ENCODE measurements around the gene SMARCB1. TPM values are rescaled to one million over a fixed set of nuclear protein-coding genes. Genes with fewer than 3 reads are reported as not detected.

Gene SMARCB1
- total and polyA plus RNA-seq, 2 donors (not counting 1 experiment from before 2014, with no cell fraction given): 179 to 190 TPM

DNA sequence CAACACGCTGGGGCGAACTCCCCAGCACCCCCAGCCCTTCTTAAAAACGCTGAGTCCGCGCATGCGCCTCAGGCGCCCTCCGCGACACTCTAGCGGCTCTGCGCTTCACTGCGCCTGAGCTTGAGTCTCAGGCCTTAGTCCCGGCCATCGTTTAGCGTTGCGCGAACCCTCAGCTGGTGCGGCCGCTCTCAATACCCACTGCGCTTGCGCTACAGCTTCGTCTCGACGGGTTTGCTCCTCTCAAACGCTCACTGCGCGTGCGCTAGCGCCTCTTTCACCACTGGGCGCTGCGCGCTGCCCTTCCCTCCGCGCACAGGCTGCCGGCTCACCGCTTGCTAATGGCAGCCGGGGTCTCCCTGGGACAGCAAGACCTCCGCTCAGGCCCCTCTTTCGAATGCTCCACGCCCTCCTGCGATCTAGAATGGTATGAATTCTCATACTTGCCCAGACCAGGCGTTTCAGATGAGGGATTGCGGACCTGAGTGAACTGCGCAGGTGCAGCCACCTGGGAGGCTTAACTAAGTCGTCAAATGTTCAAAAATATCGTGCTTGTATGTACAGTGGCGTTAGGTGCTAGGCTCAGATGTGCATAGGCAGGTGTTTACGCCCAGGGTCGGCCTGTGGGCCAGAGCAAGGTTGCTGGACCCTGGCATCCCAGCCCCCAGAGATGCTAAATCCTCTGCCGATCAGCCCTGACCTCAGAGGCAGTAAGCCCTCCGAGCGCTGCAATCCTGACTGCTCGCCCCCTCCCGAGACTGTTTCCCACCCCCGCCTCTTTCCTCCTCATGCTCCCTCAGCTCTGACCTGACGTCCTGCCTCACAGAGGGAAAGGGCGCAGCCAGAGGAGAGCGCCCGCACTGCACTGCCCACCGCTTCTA lies 71.1 kb downstream of the SMARCB1 start, which contains the start of gene SLC2A11:
SLC2A11 (plus strand) TSS at position 270 of the 878 bp plus-strand sequence; CDS start at position 395, 125 bp downstream.
- H3K4me2 ChIP-seq (replicated peaks; ENCODE audit: low read depth, low read length, poor library complexity, severe bottlenecking): peak within 1 kb of the TSS; percentile 95
- Mint-ChIP-seq H3K27me3 (no peaks in the 10 kb centered on the region), H3K27ac (peak within 1 kb of the TSS; percentile 99), H3K4me3 (peak within 1 kb of the TSS; percentile 95), H3K9me3 (ENCODE audit: insufficient read depth) (no peaks in the 10 kb centered on the region), H3K4me1 (peaks cover 26% of the 10 kb centered on the region)
- H2AFZ ChIP-seq (ENCODE audit: insufficient read depth, low read depth, low read length, poor library complexity, severe bottlenecking): peak within 1 kb of the TSS; percentile 99
- POLR2A ChIA-PET: interaction anchor here (0.6 to 2.3 kb wide), 29 partner anchors 8 to 595 kb away, joined by 3 to 50 read pairs (median 6); partner anchors contain the start of genes CHCHD10, DERL3, MIF and MMP11
- no peaks in the 10 kb centered on the region for H4K20me1 ChIP-seq (ENCODE audit: control insufficient read depth, insufficient read depth, low read length, poor library complexity, severe bottlenecking)
- no peaks in the 10 kb centered on the region for H3K27me3 ChIP-seq (replicated peaks in 1 of 4; ENCODE audit: control extremely low read depth in 1 of 4, control insufficient read depth in 3 of 4, insufficient read depth in 4 of 4, low read length in 3 of 4)
- no peaks in the 10 kb centered on the region for H3K9me3 ChIP-seq (ENCODE audit: control extremely low read depth in 1 of 3, control insufficient read depth in 2 of 3, insufficient read depth in 1 of 3, low read length in 2 of 3)
- TF ChIP-seq, protein P1, sequence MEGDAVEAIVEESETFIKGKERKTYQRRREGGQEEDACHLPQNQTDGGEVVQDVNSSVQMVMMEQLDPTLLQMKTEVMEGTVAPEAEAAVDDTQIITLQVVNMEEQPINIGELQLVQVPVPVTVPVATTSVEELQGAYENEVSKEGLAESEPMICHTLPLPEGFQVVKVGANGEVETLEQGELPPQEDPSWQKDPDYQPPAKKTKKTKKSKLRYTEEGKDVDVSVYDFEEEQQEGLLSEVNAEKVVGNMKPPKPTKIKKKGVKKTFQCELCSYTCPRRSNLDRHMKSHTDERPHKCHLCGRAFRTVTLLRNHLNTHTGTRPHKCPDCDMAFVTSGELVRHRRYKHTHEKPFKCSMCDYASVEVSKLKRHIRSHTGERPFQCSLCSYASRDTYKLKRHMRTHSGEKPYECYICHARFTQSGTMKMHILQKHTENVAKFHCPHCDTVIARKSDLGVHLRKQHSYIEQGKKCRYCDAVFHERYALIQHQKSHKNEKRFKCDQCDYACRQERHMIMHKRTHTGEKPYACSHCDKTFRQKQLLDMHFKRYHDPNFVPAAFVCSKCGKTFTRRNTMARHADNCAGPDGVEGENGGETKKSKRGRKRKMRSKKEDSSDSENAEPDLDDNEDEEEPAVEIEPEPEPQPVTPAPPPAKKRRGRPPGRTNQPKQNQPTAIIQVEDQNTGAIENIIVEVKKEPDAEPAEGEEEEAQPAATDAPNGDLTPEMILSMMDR (IDR thresholded peaks at IDR 0.05): peak; percentile 8
- no peak for TF ChIP-seq EZH2 (IDR thresholded peaks at IDR 0.05; ENCODE audit: borderline replicate concordance, insufficient read depth, low read depth, low read length, poor library complexity, severe bottlenecking)
- DNase-seq: peak; percentile 99
- H3K4me3 ChIP-seq (ENCODE audit: control extremely low read depth in 1 of 5, extremely low read depth in 1 of 5, insufficient read depth in 1 of 5, low read depth in 2 of 5, low read length in 4 of 5): peak within 1 kb of the TSS; percentile 74 to 94 (median 91)
- H3K9ac ChIP-seq (ENCODE audit: low read length): peak within 1 kb of the TSS; percentile 93
- H3K36me3 ChIP-seq (replicated peaks in 1 of 2; ENCODE audit: control extremely low read depth in 1 of 2, control insufficient read depth in 1 of 2, extremely low read depth in 1 of 2, insufficient read depth in 2 of 2, low read length in 1 of 2): peaks cover 0 to 1% of the 10 kb centered on the region in 2 experiments
- under 1% methylated on average over 57 of the region's 60 CpGs for WGBS (ENCODE audit: insufficient coverage)
- peak within 1 kb of the TSS; percentile 78 to 81 for H3K27ac ChIP-seq (ENCODE audit: low read length in 2 of 2)
- H3K4me1 ChIP-seq (ENCODE audit: control insufficient read depth in 2 of 2, insufficient read depth in 2 of 2, low read length in 2 of 2): peaks cover 15 to 25% of the 10 kb centered on the region in 2 donors
- peaks cover 24% of the 10 kb centered on the region for H3K79me2 ChIP-seq (ENCODE audit: control insufficient read depth, insufficient read depth, low read length)
- intact Hi-C loops (cut with micrococcal nuclease): loop anchor here (5.0 kb wide), 3 partner anchors 34 to 141 kb away; partner anchors contain the start of gene MIF
- CTCF ChIA-PET: interaction anchor here (0.6 to 3.7 kb wide), 20 partner anchors 8 to 230 kb away, joined by 3 to 39 read pairs (median 5); partner anchors contain the start of genes CHCHD10, MIF, MMP11 and VPREB3
- ATAC-seq (ENCODE audit: low read depth): peak; percentile 93
